HG03039 (cell line): Measurements from ENCODE around the gene IFNGR1.

Experiments used
- ATAC-seq: cut with Tn5 transposase; IDR thresholded peaks from one replicate; pipeline ENCODE4 v1.9.1; 2021; ENCODE audit warnings: mild to moderate bottlenecking, moderate library complexity; ENCODE audit not compliant: unreplicated experiment

IFNGR1 gene

GRCh38 chr6:137159912-137160311, 59.3 kb downstream of the IFNGR1 start:
- no peak for ATAC-seq

- ATAC-seq = no peak
Observed at GRCh38 chr6:137157601-137158000, 61.6 kb downstream of the IFNGR1 start.

GRCh38 chr6:137156650-137157049, 62.5 kb downstream of the IFNGR1 start:
- ATAC-seq = no peak

GRCh38 chr6:137155830-137156229, 63.4 kb downstream of the IFNGR1 start:
- ATAC-seq = no peak

GRCh38 chr6:137150072-137150471, 69.1 kb downstream of the IFNGR1 start:
- ATAC-seq = no peak

- no peak for ATAC-seq
Observed at GRCh38 chr6:137149035-137149393, 70.2 kb downstream of the IFNGR1 start.

- no peak for ATAC-seq
Observed at GRCh38 chr6:137148306-137149034, 70.7 kb downstream of the IFNGR1 start.
